Testis (tissue), 3 donors: Measurements from ENCODE around the gene EML4. TPM values are rescaled to one million over a fixed set of nuclear protein-coding genes. Genes with fewer than 3 reads are reported as not detected.

Experiments used
- DNase-seq: peaks from one replicate; pipeline ENCODE4 v3.0.0-alpha.2; 2019
- H3K27ac ChIP-seq, 2 donors: fragments of 200-600 bp; sonication (generic); one replicate each; pipeline ENCODE4 v1.5.1; 2019
- H3K27me3 ChIP-seq: fragments of 200-600 bp; sonication (generic); one replicate; pipeline ENCODE4 v1.5.1; 2019
- H3K36me3 ChIP-seq: fragments of 200-600 bp; sonication (generic); one replicate; pipeline ENCODE4 v1.5.1; 2017; ENCODE audit warnings: low read depth; ENCODE audit errors: missing control alignments
- H3K4me1 ChIP-seq: fragments of 200-600 bp; sonication (generic); one replicate; pipeline ENCODE4 v1.5.1; 2019
- H3K4me3 ChIP-seq, 2 donors: fragments of 200-600 bp; sonication (generic); one replicate each; pipeline ENCODE4 v1.5.1; 2017 to 2019
- H3K9me3 ChIP-seq: fragments of 200-600 bp; sonication (generic); one replicate; pipeline ENCODE4 v1.5.1; 2017
- POLR2A ChIP-seq: fragments of 450-650 bp; IDR thresholded peaks from one replicate; pipeline ENCODE4 v1.6.1; 2017; ENCODE audit warnings: antibody characterized with exemption, mild to moderate bottlenecking, moderate library complexity
- WGBS, 2 donors: methylation state at CpG; one replicate each; pipeline ENCODE4 v1.1.5; 2018; 5-methylcytosine and 5-hydroxymethylcytosine counted together
- intact Hi-C: fragments of 100-400 bp; cut with DNase I; formaldehyde crosslinking; loops from one replicate; pipeline ENCODE4 v1.15.1; 2023; ENCODE audit warnings: low total_unique reads
- polyA plus RNA-seq: library from polyadenylated mRNA; stranded (reverse); fragments of 350-450 nt; fragmentation: Illumina TruSeq; extraction: RNeasy Lipid Tissue Mini Kit (QIAGEN cat#74804); gene quantifications from one replicate; pipeline ENCODE4 v1.2.3, GENCODE V29; 2014; ENCODE audit warnings: low read depth, low replicate concordance; ENCODE audit not compliant: insufficient read depth
- total RNA-seq, 2 donors: library from RNA; depleted of rRNA; stranded (reverse); fragments of >200 nt; gene quantifications; one replicate each; pipeline ENCODE4 v1.2.3, GENCODE V29; 2016
- TF ChIP-seq, protein P1 (sequence below), 3 experiments: fragments of 450-650 bp in 2 of 3; fragments of 200-600 bp in 1 of 3; sonication (generic) in 1 of 3; IDR thresholded peaks; one replicate each; pipeline ENCODE4 v1.5.1; 2016 to 2019; ENCODE audit warnings: antibody characterized with exemption in 3 of 3, mild to moderate bottlenecking in 2 of 3, moderate library complexity in 1 of 3

EML4 gene
- total and polyA plus RNA-seq, 3 donors from 2014 or later, result 49.0 to 71.0 (median 67.1) TPM

DNA sequence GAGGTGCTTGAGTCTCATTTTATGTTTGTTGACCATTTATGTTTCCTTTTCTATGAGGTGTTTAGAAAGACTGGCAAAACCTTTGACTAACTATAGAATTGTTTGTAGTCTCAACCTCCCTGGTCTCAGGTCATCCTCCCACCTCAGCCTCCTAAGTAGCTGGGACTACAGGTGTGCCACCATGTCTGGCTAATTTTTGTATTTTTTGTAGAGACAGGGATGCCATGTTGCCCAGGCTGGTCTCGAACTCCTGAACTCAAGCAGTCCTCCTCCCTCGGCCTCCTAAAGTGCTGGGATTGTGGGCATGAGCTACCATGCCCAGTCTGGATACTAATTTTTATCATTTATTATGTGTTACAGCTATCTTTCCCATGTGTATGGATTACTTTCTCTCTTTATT lies 67.8 kb downstream of the EML4 start:
- Histone ChIP-seq H3K27me3 (no peaks in the 10 kb centered on the region), H3K36me3 (no peaks in the 10 kb centered on the region), H3K9me3 (no peaks in the 10 kb centered on the region), H3K27ac (no peak overlapping the region), H3K4me3 (no peak overlapping the region), H3K4me1 (peaks cover 15% of the 10 kb centered on the region)
- TF ChIP-seq POLR2A, result no peak
- TF ChIP-seq, protein P1, sequence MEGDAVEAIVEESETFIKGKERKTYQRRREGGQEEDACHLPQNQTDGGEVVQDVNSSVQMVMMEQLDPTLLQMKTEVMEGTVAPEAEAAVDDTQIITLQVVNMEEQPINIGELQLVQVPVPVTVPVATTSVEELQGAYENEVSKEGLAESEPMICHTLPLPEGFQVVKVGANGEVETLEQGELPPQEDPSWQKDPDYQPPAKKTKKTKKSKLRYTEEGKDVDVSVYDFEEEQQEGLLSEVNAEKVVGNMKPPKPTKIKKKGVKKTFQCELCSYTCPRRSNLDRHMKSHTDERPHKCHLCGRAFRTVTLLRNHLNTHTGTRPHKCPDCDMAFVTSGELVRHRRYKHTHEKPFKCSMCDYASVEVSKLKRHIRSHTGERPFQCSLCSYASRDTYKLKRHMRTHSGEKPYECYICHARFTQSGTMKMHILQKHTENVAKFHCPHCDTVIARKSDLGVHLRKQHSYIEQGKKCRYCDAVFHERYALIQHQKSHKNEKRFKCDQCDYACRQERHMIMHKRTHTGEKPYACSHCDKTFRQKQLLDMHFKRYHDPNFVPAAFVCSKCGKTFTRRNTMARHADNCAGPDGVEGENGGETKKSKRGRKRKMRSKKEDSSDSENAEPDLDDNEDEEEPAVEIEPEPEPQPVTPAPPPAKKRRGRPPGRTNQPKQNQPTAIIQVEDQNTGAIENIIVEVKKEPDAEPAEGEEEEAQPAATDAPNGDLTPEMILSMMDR (IDR thresholded peaks at IDR 0.05), result no peak
- 89 to 95% methylated on average over 2 of the region's 2 CpGs for WGBS, 2 donors
- intact Hi-C loops, result no loop called here
- no peak for DNase-seq

DNA sequence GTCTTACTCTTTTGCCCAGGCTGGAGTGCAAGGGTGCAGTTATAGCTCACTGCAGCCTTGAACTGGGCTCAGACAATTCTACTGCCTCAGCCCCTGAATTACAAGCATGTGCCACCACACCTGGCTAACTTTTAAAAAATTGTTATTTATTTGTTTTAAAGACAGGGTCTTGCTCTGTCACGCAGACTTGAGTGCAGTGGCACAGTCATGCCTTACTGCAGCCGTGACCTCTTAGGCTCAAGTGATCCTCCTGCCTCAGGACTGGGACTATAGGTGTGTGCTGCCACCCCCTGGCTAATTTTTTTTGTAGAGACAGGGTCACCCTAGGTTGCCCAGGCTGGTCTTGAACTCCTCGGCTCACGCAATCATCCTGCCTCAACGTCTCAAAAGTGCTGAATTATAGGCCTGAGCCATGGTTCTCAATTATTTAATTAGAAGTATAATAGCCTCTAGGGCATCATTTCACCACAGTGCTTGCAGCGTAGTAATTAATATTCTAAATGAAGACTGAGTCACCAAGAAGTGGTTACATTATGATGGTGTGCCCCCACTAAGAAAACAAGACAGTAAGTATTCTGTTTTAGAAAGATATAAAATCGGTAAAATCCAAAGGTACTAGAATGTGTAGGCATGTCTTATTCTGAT lies 69.6 kb downstream of the EML4 start:
- no peak overlapping the region for H3K27ac ChIP-seq
- H3K9me3 ChIP-seq, result no peaks in the 10 kb centered on the region
- DNase-seq, result peak; percentile 33
- intact Hi-C loops, result no loop called here
- H3K4me1 ChIP-seq, result peaks cover 11% of the 10 kb centered on the region
- WGBS, 2 donors, result 74 to 92% methylated on average over 7 of the region's 7 CpGs
- no peak for TF ChIP-seq POLR2A
- TF ChIP-seq, protein P1 (IDR thresholded peaks at IDR 0.05), result peak in 2 of 3 experiments; percentile 21
- no peaks in the 10 kb centered on the region for H3K27me3 ChIP-seq
- H3K4me3 ChIP-seq, result no peak overlapping the region
- H3K36me3 ChIP-seq, result no peaks in the 10 kb centered on the region

DNA sequence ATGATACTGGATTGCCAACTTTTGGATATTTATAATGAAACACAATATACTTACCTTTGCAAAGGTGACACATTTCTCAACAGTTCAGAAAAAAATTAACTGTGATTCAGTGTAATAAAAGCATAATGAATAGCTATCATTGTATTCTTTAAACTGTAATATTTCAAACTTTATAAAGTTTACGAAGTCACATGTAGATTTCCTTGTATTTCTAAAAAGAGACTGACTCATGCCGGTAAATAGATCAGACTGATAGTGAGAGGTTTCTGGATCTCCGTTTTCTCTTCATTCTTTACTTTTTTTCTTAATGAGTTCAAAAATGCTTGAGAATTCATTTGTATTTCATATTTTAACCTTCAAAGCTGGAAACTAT lies 70.1 kb downstream of the EML4 start:
- 78% methylated on average over 3 of the region's 3 CpGs for WGBS, 2 donors

DNA sequence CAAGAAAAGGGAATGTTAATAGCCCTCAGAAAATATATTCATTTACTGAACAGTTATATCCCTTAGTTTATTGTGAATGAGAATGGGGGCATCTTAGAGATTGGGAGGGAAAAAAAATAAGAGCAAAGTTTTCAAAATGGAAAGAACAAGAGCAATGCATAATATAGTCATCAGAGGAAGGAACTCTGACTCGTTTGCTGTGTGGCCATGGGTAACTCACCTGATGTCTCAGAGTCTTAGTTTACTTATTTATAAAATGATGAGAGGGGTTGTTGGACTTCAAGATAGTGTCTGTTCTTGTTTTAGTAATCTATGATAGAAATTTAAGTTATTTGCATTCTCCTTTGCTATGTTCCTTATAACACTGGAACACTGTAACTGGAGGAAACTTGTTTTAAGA lies 70.7 kb downstream of the EML4 start:
- H3K4me1 ChIP-seq, result peaks cover 5% of the 10 kb centered on the region
- H3K27ac ChIP-seq, result no peak overlapping the region
- H3K27me3 ChIP-seq, result no peaks in the 10 kb centered on the region
- intact Hi-C loops, result no loop called here
- TF ChIP-seq, protein P1 (IDR thresholded peaks at IDR 0.05), result no peak
- no peak for TF ChIP-seq POLR2A
- H3K4me3 ChIP-seq, result no peak overlapping the region
- WGBS, 2 donors, result 74 to 84% methylated on average over 1 of the region's 1 CpG
- no peak for DNase-seq
- H3K36me3 ChIP-seq, result no peaks in the 10 kb centered on the region
- no peaks in the 10 kb centered on the region for H3K9me3 ChIP-seq

More for the DNA sequence above, 70.1 kb downstream of the EML4 start:
- intact Hi-C loops, result no loop called here
- DNase-seq, result no peak
- H3K36me3 ChIP-seq, result no peaks in the 10 kb centered on the region
- no peaks in the 10 kb centered on the region for H3K27me3 ChIP-seq
- H3K27ac ChIP-seq, result no peak overlapping the region
- no peaks in the 10 kb centered on the region for H3K9me3 ChIP-seq
- H3K4me3 ChIP-seq, result no peak overlapping the region
- TF ChIP-seq POLR2A, result no peak
- TF ChIP-seq, protein P1 (IDR thresholded peaks at IDR 0.05), result no peak
- H3K4me1 ChIP-seq, result peaks cover 6% of the 10 kb centered on the region

- DNase-seq, result no peak
- intact Hi-C loops, result no loop called here
- Histone ChIP-seq H3K27ac (no peak overlapping the region), H3K4me1 (peaks cover 5% of the 10 kb centered on the region), H3K36me3 (no peaks in the 10 kb centered on the region), H3K27me3 (no peaks in the 10 kb centered on the region), H3K4me3 (no peak overlapping the region), H3K9me3 (no peaks in the 10 kb centered on the region)
- WGBS, 2 donors, result 54 to 65% methylated on average over 4 of the region's 4 CpGs
- TF ChIP-seq, protein P1 (IDR thresholded peaks at IDR 0.05), result no peak
- TF ChIP-seq POLR2A, result no peak
These were observed 72.4 kb downstream of the EML4 start for GRCh38 chr2:42241517-42241916.
